Subcutaneous abdominal adipose tissue (tissue), 5 donors: ENCODE results near the gene UBXN7.
"Not testable (repeated sequence)": the region's sequence is repeated elsewhere in the genome, so short reads cannot be mapped to it uniquely, and the experiment has no call there.

Experiments
- H3K27ac ChIP-seq: one replicate; pipeline ENCODE4 v1.7.0; 2013; ENCODE audit warnings: low read depth, mild to moderate bottlenecking, inconsistent platforms, low read length, moderate library complexity
- H3K27me3 ChIP-seq, 5 donors: one replicate each; pipeline ENCODE4 v1.7.0; 2013; ENCODE audit warnings: low read length in 5 of 5, inconsistent platforms in 1 of 5; ENCODE audit not compliant: control insufficient read depth in 5 of 5, insufficient read depth in 4 of 5
- H3K36me3 ChIP-seq, 5 donors: one replicate each; pipeline ENCODE4 v1.7.0; 2013; ENCODE audit warnings: low read length in 5 of 5; ENCODE audit not compliant: control insufficient read depth in 5 of 5, insufficient read depth in 5 of 5
- H3K4me1 ChIP-seq, 5 donors: one replicate each; pipeline ENCODE4 v1.7.0; 2013; ENCODE audit warnings: low read length in 5 of 5, mild to moderate bottlenecking in 3 of 5, moderate library complexity in 1 of 5; ENCODE audit not compliant: control insufficient read depth in 5 of 5, insufficient read depth in 5 of 5
- H3K4me3 ChIP-seq, 5 donors: one replicate each; pipeline ENCODE4 v1.7.0; 2013; ENCODE audit warnings: low read length in 5 of 5, low read depth in 1 of 5
- H3K9ac ChIP-seq, 5 donors: one replicate each; pipeline ENCODE4 v1.7.0; 2013; ENCODE audit warnings: low read length in 5 of 5, mild to moderate bottlenecking in 4 of 5, moderate library complexity in 3 of 5
- H3K9me3 ChIP-seq, 5 donors: one replicate each; pipeline ENCODE4 v1.7.0; 2013; ENCODE audit warnings: low read length in 5 of 5; ENCODE audit not compliant: control insufficient read depth in 5 of 5
- donor health status: healthy.
- donor health status: healthy.
- donor health status: healthy.
- donor health status: healthy.
- donor health status: healthy.

UBXN7 gene

GRCh38 chr3:196365736-196366135, 66.5 kb downstream of the UBXN7 start:
- Histone ChIP-seq H3K27me3 (no peaks in the 10 kb centered on the region), H3K9ac (no peak overlapping the region), H3K4me3 (no peak overlapping the region), H3K27ac (no peak overlapping the region), H3K4me1 (no peaks in the 10 kb centered on the region), H3K9me3 (no peaks in the 10 kb centered on the region), H3K36me3 (peaks cover 19 to 55% (median 41%) of the 10 kb centered on the region in 5 donors)

- Histone ChIP-seq H3K27me3 (no peaks in the 10 kb centered on the region), H3K4me3 (no peak overlapping the region), H3K9ac (no peak overlapping the region), H3K4me1 (no peaks in the 10 kb centered on the region), H3K27ac (no peak overlapping the region), H3K36me3 (peaks cover 32 to 74% (median 57%) of the 10 kb centered on the region in 5 donors), H3K9me3 (no peaks in the 10 kb centered on the region)
These were observed 71.6 kb downstream of the UBXN7 start for GRCh38 chr3:196360586-196360985.

- not testable (repeated sequence) for H3K4me3 ChIP-seq, H3K4me1 ChIP-seq, H3K27me3 ChIP-seq, H3K9me3 ChIP-seq, H3K27ac ChIP-seq, H3K9ac ChIP-seq
- peaks cover 47 to 86% (median 68%) of the 10 kb centered on the region in 5 donors for H3K36me3 ChIP-seq
These were observed 73.7 kb downstream of the UBXN7 start for GRCh38 chr3:196358540-196358939.

GRCh38 chr3:196357905-196358304, 74.3 kb downstream of the UBXN7 start:
- H3K36me3 ChIP-seq, result peaks cover 47 to 89% (median 68%) of the 10 kb centered on the region in 5 donors

DNA sequence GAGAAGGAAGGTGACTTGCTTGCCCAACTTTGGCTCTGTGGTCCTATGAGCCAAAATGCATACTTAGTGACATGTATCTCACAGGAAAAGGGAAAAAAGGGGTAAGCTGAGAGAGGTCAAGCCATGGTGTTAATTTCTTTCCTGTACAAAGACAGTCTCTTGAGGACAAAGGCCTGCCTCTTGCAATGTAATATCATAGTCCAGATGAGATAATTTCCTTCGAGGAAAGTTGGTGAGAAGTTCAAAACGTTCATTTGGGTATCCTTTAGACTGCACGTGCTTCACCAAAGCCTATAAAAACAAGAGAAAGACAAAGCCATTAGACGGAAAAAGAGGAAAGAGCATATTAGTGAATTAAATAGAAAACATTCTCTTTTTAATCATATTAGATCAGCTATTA, 75.7 kb downstream of the UBXN7 start:
- H3K27me3 ChIP-seq, result no peaks in the 10 kb centered on the region
- no peak overlapping the region for H3K4me3 ChIP-seq
- no peak overlapping the region for H3K27ac ChIP-seq
- H3K4me1 ChIP-seq, result no peaks in the 10 kb centered on the region
- peaks cover 46 to 77% (median 59%) of the 10 kb centered on the region in 5 donors for H3K36me3 ChIP-seq
- no peak overlapping the region for H3K9ac ChIP-seq
- no peaks in the 10 kb centered on the region for H3K9me3 ChIP-seq

More at GRCh38 chr3:196357905-196358304, 74.3 kb downstream of the UBXN7 start:
- no peak overlapping the region for H3K27ac ChIP-seq
- H3K9ac ChIP-seq, result no peak overlapping the region
- H3K4me1 ChIP-seq, result no peaks in the 10 kb centered on the region
- H3K27me3 ChIP-seq, result no peaks in the 10 kb centered on the region
- no peak overlapping the region for H3K4me3 ChIP-seq
- H3K9me3 ChIP-seq, result no peaks in the 10 kb centered on the region

DNA sequence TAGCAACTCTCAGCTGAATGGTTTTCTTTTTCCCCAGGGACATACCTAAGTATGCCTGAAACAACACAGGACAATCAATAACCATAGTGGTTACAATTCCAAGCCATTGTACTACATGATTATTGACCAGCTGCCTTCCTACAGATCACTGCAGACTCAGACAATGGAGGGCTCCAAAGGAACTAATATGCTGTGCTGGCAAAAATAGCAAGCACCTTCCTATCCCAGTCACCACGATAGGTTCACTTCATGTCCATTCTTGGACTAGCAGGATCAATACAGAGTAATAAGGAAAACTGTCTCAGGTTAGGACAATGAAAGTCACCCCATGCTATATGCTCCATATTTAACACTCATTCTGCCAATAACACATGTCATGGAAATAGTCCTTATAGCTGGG, 76.6 kb downstream of the UBXN7 start:
- H3K36me3 ChIP-seq, result peaks cover 38 to 68% (median 52%) of the 10 kb centered on the region in 5 donors
- H3K27me3 ChIP-seq, result no peaks in the 10 kb centered on the region
- H3K4me1 ChIP-seq, result no peaks in the 10 kb centered on the region
- H3K9me3 ChIP-seq, result no peaks in the 10 kb centered on the region
- H3K27ac ChIP-seq, result no peak overlapping the region
- H3K9ac ChIP-seq, result no peak overlapping the region
- H3K4me3 ChIP-seq, result no peak overlapping the region

GRCh38 chr3:196354132-196354531, 78.1 kb downstream of the UBXN7 start:
- Histone ChIP-seq H3K4me1 (peaks cover 0 to 12% (median 7%) of the 10 kb centered on the region in 5 donors), H3K36me3 (peaks cover 32 to 54% (median 41%) of the 10 kb centered on the region in 5 donors), H3K9ac (no peak overlapping the region), H3K4me3 (no peak overlapping the region), H3K9me3 (no peaks in the 10 kb centered on the region), H3K27ac (no peak overlapping the region), H3K27me3 (no peaks in the 10 kb centered on the region)

GRCh38 chr3:196351541-196351940, 80.7 kb downstream of the UBXN7 start:
- Histone ChIP-seq H3K9me3 (no peaks in the 10 kb centered on the region), H3K4me1 (peaks cover 0 to 14% (median 7%) of the 10 kb centered on the region in 5 donors), H3K4me3 (no peak overlapping the region), H3K9ac (no peak overlapping the region), H3K27me3 (no peaks in the 10 kb centered on the region), H3K36me3 (peaks cover 24 to 31% (median 27%) of the 10 kb centered on the region in 5 donors), H3K27ac (no peak overlapping the region)

- Histone ChIP-seq H3K9ac (no peak overlapping the region), H3K4me3 (no peak overlapping the region), H3K27me3 (no peaks in the 10 kb centered on the region), H3K9me3 (no peaks in the 10 kb centered on the region), H3K36me3 (peaks cover 9 to 16% (median 13%) of the 10 kb centered on the region in 5 donors), H3K27ac (peak overlapping the region; percentile 6), H3K4me1 (peaks cover 0 to 14% (median 7%) of the 10 kb centered on the region in 5 donors)
These were observed 82.2 kb downstream of the UBXN7 start for GRCh38 chr3:196350067-196350466.

DNA sequence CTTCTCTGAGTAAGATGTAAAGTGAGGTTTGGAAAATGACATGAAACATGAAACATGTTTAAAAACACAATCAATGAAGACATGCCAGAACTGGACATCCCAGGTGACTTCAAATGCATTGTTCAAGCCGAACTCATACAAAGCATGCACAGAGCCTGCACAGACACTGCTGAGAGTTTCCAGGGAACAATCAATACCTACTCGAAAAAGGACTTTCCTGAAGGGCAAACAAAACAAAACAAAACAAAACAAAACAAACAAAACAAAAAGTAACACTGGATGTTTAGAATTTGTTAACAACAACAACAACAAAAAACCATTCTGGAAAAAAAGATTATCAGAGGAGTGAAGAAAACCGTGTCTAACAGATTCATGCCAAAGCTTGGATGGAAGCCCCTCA, 83.5 kb downstream of the UBXN7 start:
- no peaks in the 10 kb centered on the region for H3K9me3 ChIP-seq
- H3K9ac ChIP-seq, result no peak overlapping the region
- no peak overlapping the region for H3K4me3 ChIP-seq
- H3K4me1 ChIP-seq, result peaks cover 0 to 14% (median 7%) of the 10 kb centered on the region in 5 donors
- H3K27me3 ChIP-seq, result no peaks in the 10 kb centered on the region
- peaks cover 3 to 7% (median 6%) of the 10 kb centered on the region in 5 donors for H3K36me3 ChIP-seq
- no peak overlapping the region for H3K27ac ChIP-seq
